ENCODE results near the gene PRKAR1B.

DNA sequence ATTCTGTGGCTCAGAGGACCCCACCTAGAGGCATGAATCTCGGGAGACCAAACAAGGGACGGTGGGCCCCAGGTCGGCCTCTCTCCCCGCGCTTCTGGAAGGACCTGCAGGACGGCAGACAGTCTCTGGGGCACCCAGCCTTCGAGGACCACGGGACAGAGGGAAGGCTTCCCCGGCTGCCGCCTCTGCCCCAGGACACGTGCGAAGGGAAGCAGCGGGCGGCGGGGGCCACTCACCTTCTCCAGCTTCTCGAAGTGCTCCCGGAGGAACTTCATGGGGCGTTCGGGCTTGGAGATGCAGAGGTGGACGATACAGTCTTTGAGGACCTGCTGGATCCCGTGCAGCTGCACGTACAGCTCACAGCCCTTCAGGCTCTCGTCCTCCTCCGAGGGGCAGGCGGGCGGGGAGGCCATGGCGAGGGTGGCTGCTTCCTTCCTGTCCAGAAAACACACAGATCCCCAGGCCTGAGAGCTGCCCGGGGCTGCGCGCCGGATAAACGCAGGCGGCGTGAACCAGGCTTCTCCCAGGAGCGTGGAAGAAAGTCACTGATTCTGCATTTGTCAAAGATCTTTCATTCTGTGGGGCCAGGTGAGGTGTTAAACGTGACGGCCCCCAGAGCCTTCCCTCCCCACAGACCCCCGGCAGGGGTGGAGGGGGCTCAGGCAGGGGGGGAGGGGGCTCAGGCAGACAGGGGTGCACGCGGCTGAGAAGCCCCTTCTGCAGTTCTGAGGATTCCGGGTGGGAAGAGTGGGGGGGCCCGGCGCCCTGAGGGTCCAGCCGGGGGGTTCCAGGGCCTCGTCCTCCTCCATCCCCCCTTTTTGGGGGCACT is 15.8 kb downstream of the PRKAR1B start:
- TF ChIP-seq, protein P1, sequence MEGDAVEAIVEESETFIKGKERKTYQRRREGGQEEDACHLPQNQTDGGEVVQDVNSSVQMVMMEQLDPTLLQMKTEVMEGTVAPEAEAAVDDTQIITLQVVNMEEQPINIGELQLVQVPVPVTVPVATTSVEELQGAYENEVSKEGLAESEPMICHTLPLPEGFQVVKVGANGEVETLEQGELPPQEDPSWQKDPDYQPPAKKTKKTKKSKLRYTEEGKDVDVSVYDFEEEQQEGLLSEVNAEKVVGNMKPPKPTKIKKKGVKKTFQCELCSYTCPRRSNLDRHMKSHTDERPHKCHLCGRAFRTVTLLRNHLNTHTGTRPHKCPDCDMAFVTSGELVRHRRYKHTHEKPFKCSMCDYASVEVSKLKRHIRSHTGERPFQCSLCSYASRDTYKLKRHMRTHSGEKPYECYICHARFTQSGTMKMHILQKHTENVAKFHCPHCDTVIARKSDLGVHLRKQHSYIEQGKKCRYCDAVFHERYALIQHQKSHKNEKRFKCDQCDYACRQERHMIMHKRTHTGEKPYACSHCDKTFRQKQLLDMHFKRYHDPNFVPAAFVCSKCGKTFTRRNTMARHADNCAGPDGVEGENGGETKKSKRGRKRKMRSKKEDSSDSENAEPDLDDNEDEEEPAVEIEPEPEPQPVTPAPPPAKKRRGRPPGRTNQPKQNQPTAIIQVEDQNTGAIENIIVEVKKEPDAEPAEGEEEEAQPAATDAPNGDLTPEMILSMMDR (conservative IDR thresholded peaks at IDR 0.05) = no peak
- TF ChIP-seq ZFX (IDR thresholded peaks at IDR 0.05) = no peak

All from C4-2B (cell line).